ELR (cell line): ENCODE data around the gene TMC3.

ENCODE experiments used
- DNase-seq: peaks from one replicate; pipeline ENCODE4 v3.0.0-alpha.2; 2015; ENCODE audit warnings: low read depth

The TMC3 gene

GRCh38 chr15:81322676-81323253 lies 51.2 kb downstream of the TMC3 start:
- DNase-seq, result no peak

- no peak for DNase-seq
Measured at GRCh38 chr15:81321667-81322066, 52.3 kb downstream of the TMC3 start.

GRCh38 chr15:81317642-81318017 lies 56.4 kb downstream of the TMC3 start:
- no peak for DNase-seq

GRCh38 chr15:81316267-81316666 lies 57.7 kb downstream of the TMC3 start:
- no peak for DNase-seq

GRCh38 chr15:81315452-81316175 lies 58.4 kb downstream of the TMC3 start:
- DNase-seq, result no peak

GRCh38 chr15:81314378-81314777 lies 59.6 kb downstream of the TMC3 start:
- no peak for DNase-seq

GRCh38 chr15:81313686-81314085 lies 60.3 kb downstream of the TMC3 start:
- DNase-seq, result no peak

GRCh38 chr15:81312790-81313543 lies 61.0 kb downstream of the TMC3 start:
- peak; percentile 97 for DNase-seq

GRCh38 chr15:81311752-81312464 lies 62.1 kb downstream of the TMC3 start:
- DNase-seq, result peak; percentile 19

GRCh38 chr15:81310480-81310879 lies 63.5 kb downstream of the TMC3 start:
- DNase-seq, result no peak

GRCh38 chr15:81309647-81310450 lies 64.2 kb downstream of the TMC3 start:
- DNase-seq, result no peak

GRCh38 chr15:81308260-81308659 lies 65.8 kb downstream of the TMC3 start:
- no peak for DNase-seq

GRCh38 chr15:81304226-81304625 lies 69.8 kb downstream of the TMC3 start:
- peak; percentile 64 for DNase-seq

GRCh38 chr15:81303244-81304225 lies 70.5 kb downstream of the TMC3 start:
- DNase-seq, result no peak

- DNase-seq, result no peak
Measured at GRCh38 chr15:81302701-81303109, 71.3 kb downstream of the TMC3 start.

GRCh38 chr15:81301815-81302399 lies 72.1 kb downstream of the TMC3 start:
- DNase-seq, result no peak

GRCh38 chr15:81301385-81301784 lies 72.6 kb downstream of the TMC3 start:
- no peak for DNase-seq

GRCh38 chr15:81299630-81300273 lies 74.3 kb downstream of the TMC3 start:
- DNase-seq, result no peak

GRCh38 chr15:81299156-81299555 lies 74.9 kb downstream of the TMC3 start:
- no peak for DNase-seq

- DNase-seq, result no peak
Measured at GRCh38 chr15:81298611-81299010, 75.4 kb downstream of the TMC3 start.
